HG03196 (cell line): ENCODE data around the gene SPACA7.
A peak's percentile ranks its signal among the peaks of the same experiment; 100 is the strongest.
"Not testable (repeated sequence)": the region's sequence is repeated elsewhere in the genome, so short reads cannot be mapped to it uniquely, and the experiment has no call there.

Source experiments
- ATAC-seq: cut with Tn5 transposase; IDR thresholded peaks from one replicate; pipeline ENCODE4 v1.9.1; 2021; ENCODE audit not compliant: unreplicated experiment

Gene SPACA7

DNA sequence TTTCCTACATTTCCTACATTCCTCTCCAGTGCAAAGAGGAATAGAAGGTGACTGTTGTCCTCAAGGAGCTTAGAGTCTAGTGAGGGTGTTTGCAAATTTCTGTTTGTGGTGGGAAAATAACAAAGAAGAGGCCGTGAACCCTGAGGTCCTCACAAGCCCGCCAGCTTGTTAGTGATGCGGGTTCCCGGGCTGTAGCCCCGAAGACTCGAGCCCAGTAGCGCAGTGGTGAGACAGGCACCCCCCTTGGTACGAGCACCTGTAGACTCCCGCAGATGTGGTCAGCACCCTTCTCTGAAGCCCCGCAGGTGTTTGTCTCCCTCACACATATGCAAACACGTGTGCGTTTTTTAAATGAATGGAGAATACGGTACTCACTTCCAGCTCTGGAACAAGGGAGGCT is 26.5 kb upstream of the SPACA7 start:
- ATAC-seq: no peak

DNA sequence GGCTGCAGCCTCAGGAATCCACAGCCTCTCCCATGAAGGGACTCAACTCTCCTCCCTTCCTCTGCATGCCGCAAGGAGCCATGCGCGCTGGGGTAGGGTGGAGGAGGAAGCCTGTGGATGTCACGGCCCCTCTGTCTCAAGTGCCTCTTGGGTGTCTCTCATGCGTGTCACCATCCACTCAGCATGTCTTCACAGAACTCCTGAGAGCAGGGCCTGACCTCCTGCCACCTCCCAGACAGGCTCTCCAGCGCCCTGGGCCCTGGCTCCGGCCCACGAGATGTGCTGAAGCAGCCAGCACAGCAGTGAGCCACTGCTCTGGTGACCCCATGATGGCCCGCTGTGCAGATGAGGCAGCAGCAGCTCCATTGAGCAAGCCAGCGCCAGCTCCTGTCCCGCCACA is 25.9 kb upstream of the SPACA7 start:
- no peak for ATAC-seq

DNA sequence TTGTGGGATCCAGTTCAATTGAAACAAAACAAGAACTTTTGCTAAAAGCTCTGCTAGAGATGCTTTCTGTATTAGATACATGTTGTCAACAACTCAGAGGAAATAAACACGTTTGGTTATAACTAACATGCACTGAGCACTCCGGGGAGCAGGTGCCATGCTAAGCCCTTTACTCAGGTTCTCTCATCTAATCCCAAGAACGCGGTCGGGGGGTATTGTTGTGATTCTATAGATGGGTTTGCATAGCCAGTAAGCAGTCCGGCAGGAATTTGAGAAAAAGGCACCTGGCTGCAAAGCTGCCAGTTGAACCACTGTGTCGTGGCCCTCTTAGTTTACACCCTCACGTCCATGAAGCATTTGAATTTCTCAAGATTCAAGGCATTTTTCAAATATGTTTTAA is 24.3 kb upstream of the SPACA7 start:
- no peak for ATAC-seq

DNA sequence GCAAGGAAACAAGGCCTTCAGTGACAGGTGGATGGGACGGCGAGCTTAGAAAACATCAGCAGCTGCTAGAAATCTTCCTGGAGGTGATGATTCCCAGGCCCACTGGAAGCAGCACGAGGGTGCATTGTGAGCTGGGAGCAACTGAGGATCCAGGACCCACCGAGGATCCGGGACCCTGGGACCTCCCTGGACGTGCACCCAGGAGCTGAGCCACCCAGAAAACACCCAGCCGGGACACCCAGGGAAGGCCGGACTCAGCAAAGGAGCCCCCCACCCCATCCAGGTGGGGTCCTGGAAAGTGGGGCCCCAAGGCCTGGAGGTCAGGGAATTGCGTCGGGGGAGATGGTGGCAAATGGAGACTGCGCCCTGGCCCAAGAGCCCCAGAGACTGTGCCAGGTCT is 22.3 kb upstream of the SPACA7 start:
- ATAC-seq: no peak

DNA sequence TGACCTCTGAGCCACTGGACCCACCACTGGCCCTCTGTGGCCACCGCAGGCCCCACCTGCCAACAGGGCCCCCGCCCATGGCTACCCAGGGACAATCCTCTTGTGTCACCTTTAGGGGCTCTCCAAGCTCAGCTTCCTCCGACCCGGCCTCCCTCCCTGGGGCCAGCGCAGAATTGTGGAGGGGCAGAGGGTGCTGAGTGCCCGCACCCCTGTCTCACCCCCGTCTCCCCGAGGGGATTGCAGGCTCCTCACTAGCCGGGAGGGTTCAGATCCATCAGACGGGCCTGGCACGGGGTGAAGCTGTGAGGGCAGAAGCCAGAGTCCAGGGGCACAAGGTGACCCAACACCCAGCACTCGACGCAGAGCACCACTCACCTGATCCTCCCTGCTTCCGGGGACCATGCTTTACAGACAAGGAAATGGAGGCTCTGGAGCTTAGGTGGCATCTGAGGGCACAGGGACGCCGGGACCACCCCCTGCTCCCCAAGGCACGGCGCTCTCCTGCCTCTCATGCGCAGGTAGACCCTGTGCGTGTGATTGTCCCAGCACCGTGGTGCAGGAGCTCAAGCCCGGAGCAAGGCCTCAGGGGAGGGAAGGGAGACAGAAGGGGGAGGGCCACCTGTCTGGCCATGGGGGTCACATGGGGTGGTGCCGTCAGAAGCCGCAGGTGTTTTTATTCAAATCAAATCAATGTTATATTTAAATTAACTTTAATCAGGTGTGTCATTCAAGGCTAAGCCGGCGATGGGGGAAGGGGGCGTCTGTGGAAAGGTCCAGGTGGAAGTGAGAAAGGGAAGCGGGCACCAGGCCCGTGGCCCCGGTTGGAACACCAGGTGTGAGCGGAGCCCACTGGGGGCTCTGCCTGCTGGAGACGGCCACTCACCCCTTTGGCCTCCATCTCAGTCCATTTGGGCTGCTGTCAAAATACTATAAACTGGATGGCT is 21.6 kb upstream of the SPACA7 start:
- no peak for ATAC-seq

DNA sequence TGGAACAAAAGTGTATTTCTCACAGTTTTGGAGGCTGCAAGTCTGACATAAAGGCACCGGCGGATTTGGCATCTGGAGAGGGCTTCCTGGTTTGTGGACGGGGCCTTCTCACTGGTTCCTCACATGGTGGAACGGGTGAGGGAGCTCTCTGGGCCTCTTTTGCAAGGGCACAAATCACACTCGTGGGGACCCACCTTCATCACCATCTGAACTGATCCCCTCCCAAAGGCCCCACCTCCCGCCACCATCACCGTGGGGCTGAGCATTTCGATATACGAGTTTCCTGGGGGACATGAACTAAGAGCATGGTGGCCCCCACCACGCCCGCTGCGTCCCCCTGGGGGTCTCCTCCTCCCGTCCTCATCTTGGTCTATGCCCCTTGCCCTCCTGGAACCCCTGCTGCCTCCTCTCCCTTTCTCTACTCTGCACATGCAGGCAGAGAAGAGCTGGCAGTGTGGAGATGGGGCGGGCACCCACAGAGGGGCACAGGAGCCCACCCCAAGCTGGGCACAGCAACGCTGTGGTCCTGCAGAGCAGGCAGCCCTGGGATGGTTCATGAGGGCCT is 20.8 kb upstream of the SPACA7 start:
- no peak for ATAC-seq

DNA sequence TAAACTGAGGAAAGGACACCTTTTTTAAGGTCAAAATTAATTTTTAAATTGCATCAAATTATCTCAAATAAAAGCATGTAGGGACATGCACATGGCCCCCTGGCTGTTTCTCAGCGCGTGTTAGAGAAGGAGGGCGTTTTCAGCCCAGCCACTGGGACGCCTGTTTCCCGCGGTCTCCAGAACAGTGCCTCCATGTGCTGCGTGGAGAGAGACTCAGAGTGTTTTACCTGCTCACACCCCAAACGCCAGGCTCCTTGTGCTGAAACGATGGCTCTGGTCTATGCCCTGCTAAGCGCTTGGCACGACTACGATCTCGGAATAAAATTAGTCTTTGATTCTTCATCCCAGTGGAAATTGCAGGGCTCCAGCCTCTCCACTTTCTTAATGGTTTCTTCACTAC is 20.0 kb upstream of the SPACA7 start:
- no peak for ATAC-seq

DNA sequence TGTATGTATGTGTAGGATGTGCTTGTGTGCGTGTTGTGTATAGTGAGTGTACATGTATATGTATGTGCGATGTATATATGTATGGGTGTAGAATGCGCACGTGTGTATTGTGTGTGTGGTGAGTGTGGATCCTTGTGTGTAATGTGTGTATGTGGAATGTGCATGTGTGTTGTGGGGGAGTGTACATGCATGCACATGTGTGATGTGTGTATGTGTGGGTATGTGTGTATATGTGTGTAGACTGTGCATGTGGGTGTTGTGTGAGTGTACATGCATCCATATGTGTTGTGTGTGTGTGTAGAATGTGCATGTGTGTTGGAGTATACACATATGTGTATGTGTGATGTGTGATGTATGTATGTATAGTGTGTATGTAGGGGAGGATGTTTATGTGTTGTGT is 18.0 kb upstream of the SPACA7 start:
- no peak for ATAC-seq

DNA sequence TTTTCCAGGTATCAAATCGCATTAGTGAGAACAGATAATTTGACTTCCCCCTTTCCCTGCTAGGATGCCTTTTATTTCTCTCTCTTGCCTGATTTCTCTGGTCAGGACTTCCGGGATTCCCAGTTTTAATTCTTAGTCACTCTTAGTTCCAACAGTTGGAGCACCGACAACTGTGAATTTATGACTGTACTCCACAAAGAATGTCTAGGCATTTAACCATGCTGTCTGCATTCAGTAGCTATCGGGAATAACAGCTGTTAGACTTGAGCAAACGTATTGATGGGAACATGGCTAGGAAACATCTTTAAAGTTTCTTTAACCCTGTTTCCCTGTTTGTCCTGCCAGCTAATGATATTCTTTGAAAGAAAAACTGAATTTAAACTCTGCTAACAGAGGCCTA is 14.1 kb upstream of the SPACA7 start:
- no peak for ATAC-seq

DNA sequence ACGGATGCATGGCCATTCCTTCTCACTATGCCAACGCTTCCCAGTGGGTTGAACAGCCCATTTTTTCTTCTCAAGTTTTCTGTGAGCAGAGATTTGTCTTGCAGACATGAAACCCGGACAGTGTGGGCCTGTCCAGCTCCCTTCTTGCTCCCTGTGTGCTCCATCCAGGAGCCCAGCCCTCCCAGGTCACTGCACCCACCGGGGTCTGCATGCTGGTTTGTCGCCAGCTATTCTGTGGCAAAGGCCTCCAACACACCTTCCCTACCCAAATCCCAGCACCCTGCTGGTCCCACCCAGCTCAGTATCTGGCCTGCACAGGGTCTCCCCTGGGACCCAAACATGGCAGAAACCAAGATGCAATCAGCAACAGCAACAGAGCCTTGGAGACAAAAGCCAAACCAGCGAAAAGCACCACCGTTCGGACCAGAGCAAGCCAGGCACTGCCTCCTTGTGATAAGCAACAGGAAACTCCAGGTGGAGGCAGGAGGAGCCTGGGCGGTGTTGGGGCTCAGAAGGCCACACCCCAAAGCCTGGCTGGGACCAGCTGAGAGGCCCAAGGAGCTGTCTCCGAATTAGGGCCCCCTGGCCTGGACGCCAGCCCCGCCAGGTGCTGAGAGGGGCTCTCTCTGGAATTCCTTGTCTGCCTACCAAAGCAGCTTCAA is 12.2 kb upstream of the SPACA7 start:
- ATAC-seq: no peak

DNA sequence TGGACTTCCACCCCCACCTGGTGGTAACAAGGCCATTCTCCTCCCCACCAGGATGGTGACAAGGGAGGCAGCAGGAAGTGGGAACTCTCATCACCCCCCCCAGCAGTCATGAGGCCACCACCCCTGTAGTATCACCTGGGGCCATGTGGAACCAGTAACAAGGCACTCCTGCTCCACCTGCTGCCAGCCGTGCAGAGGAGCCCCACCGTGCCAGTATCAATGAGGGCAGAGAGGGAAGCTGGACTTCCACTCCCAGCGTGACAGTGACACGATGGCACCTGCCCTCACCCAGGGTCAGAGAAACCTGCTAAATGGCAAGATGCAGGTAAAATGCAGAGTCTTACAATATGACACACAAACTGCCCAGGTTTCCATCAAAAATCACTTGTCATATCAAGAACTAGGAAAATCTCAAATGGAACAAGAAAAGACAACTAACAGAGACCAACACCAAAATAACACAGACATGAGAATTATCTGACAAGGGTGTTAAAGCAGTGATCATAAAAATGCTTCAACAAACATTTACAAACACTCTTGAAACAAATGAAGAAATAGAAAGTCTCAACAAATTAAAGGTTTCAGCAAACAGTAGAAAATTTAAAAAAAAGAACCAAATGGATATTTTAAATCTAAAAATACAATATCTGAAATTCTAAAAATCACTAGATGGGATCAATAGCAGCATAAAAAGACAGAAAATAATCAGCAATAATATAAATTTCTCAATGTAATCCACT is 9.1 kb upstream of the SPACA7 start:
- ATAC-seq: no peak

DNA sequence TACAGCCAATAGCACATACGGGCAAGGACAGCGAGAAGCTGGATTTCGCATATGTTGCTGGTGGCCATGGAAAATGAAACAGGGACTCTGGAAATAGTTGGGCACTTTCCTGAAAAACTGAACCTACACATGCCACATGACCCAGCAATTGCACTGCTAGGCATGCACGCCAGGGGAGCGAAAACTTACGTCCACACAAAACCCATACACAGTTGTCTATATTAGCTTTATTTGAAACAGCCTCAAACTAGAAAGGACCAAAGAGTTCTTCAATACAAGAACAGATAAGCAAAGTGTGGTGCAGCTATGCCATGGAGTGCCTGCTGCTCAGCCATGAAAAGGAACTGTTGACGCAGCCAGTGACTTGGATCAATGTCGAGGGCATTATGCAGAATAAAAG is 7.3 kb upstream of the SPACA7 start:
- no peak for ATAC-seq

DNA sequence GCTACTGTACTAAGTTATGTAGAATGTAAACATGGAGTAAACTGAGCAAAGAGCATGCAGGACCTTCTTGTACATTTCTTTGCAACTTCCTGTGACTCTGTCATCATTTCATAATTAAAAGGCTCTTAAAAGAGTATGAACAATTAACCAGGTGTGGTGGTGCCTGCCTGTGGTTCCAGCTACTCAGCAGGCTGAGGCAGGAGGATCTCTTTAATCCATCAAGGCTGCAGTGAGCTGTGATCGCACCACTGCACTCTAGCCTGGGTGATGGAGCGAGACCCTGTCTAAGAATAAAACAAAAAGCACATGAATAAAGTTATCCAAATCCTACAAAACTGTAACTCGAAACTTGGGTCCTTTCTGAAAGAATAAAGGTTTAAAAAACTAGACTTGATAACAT is 5.8 kb upstream of the SPACA7 start:
- ATAC-seq: no peak

DNA sequence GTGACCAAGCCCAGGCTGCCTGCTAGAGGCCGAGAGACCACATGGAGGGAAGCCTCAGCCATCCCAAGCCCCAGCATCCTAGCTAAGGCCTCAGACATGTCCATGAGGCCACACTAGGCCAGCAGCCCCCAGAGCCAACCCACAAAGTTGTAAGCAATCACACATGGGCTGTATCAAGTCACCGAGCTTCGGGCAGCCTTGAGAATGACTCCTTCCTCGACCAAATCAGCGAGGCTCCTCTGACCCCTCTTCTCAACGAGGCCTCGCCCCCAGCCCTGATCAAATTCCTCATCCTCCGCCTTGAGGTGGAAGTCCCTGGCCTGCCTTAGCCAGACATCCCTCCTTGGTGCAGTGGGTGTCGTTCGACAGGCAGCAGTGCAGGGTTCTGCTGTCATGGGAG is 1.9 kb upstream of the SPACA7 start:
- ATAC-seq: no peak

DNA sequence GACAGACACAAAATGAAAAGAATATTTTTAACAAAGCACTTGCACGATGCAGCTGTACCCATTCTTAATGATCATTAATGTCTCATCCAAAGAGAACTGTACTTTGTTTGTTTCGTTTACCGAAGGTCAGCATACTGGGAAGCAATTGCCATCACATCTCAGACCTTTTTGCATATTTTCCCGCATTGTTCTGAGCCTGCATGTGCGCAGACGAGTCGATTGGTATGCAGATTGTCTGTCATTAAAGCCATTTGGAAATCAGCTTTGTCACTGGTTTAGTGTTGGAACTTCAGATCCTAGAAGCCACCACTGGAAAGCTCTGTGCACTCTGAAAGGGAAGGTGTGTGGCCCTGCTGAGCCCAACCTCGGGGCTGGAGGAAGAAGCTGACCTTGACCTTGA is 15.6 kb downstream of the SPACA7 start:
- no peak for ATAC-seq

DNA sequence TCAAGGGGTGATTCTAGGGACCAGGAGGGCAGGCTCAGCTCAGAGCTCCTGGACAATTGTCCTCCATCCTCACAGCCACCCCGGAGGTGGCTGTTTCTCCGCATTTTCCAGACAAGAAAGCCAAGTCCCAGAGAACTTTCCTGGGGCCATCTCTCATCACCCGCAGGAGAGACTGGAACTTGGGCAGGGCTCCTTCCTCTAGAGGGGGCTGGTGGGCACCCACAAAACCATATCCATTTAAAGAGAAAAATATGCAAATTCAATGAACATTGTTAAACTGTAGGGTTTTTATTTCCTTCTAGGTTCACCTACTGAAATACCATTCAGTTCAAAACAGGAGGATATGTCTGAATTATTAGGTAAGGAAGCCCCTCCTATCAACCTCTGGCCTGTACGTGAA is 16.6 kb downstream of the SPACA7 start:
- no peak for ATAC-seq

DNA sequence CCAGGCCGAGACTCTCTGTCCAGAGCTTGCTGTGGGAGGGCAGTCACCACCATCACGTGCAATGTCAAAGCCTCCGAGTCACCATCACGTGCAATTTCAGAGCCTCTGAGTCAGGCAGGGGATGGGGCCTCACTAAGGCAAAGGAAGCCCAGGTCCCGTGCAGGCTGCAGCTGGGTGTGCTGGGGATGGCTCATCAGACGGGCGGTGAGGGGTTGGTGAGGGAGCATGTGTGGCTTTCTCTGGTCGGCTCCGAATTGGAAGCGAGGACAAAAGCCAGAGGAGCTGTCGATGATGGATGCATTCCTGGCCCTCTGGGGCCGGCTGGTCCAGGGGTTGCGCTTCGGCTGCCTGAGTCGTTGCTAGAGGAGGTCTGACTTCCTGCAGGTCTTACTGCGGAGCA is 18.9 kb downstream of the SPACA7 start:
- not testable (repeated sequence) for ATAC-seq

DNA sequence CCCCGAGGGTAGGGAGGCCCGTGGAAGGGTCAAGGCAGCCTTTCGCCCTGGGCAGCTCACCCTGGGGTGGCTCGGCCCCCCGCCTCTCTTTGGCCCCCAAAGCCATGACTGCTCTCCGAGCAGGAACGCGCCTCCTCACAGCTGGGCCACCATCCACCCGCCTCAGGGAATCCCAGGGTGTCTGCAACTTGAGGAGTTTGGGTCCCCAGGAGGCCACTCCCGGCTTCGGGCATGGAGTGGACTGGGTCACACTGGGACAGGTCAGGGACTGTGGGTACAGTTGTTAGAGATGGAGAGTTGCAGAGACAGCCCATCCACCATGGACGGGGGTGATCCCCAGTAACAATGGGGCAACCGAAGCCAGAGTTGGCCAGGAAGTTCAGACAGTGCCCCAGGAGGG is 19.8 kb downstream of the SPACA7 start:
- not testable (repeated sequence) for ATAC-seq

DNA sequence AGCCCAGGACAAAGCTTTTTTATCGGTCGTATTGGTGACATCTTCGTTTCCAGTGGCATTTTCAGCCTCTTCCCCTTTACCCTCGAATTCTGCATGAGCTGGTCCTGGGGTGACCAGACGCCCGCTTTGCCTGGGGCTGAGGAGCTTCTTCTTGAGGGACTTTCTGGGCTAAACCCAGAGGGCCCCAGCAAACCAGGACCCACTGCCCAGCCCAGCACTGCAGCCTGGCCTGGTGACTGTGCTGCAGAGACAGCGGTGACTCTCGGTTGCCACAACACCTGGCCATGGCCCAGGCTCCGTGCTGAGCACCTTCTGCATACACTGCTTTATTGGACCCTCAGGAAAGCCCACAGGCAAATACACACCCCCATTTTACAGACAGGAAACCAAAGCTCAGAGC is 21.0 kb downstream of the SPACA7 start:
- ATAC-seq: no peak

DNA sequence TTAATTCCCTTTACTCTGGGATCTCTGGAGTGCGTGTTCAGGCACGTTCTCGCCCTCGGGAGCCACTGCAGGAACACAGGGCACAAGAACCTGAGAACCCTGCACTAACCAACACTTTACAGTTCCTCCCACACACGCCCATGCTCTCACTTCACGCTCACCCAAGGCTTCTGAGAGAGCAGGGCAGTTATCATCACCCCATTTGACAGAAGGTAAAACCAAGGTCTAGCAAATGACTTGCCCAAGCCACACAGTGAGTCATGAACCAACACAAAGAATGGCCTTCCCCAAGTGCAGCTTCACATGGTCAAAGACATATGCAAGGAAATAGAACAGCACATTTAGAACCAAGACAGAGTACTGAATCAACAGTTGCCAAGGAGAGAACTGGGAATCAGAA is 22.2 kb downstream of the SPACA7 start:
- peak; percentile 58 for ATAC-seq

DNA sequence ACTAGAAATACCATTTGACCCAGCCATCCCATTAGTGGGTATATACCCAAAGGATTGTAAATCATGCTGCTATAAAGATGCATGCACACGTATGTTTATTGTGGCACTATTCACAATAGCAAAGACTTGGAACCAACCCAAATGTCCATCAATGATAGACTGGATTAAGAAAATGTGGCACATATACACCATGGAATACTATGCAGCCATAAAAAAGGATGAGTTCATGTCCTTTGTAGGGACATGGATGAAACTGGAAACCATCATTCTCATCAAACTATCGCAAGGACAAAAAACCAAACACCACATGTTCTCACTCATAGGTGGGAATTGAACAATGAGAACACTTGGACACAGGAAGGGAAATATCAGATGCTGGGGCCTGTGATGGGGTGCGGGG is 33.7 kb downstream of the SPACA7 start:
- ATAC-seq: not testable (repeated sequence)

DNA sequence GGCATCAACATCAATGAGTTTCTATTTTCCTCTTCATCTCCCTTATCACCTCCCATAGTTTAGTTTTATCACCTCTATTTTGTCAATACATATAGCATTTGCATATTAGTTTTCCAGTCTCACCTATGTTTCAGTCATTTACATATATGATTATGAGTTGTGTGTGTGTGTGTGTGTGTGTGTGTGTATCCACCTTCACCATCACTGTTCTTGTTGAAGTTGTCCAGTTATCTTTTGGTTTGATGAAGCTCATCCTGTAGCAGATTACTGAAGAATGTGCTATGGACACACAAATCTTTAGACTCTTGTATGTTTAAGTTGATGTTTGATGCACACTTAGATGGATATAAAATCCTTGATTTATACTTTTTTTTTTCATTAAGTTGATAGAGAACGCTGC is 40.5 kb downstream of the SPACA7 start:
- ATAC-seq: no peak
